Measurements from ENCODE around the gene TIMM44. TPM values are rescaled to one million over a fixed set of nuclear protein-coding genes. Genes with fewer than 3 reads are reported as not detected.

The TIMM44 gene
- polyA plus RNA-seq, 1 of the 3 experiments (the other 2 are of a cell fraction) = 49.7 TPM

GRCh38 chr19:7983286-7983950, 40.0 kb upstream of the TIMM44 start:
- ChIA-PET CTCF (interaction anchor here (3.8 kb wide), 1 partner anchor 13 kb away, joined by 18 read pairs; no protein-coding TSS in a partner anchor), POLR2A (no interaction called here)
- TF ChIP-seq EP300 (IDR thresholded peaks at IDR 0.05; ENCODE audit: borderline replicate concordance in 1 of 2, low read depth in 1 of 2, low read length in 1 of 2) (no peak), JUND (IDR thresholded peaks at IDR 0.05) (no peak), FOXJ3 (CRISPR knock-in tag; IDR thresholded peaks at IDR 0.05) (no peak), PBX3 (IDR thresholded peaks at IDR 0.05) (no peak), NFIC (IDR thresholded peaks at IDR 0.05; ENCODE audit: borderline replicate concordance) (no peak), GATA2 (CRISPR knock-in tag; IDR thresholded peaks at IDR 0.05) (no peak), RCOR1 (IDR thresholded peaks at IDR 0.05; ENCODE audit: low read length) (no peak), ZBTB33 (IDR thresholded peaks at IDR 0.05; ENCODE audit: borderline replicate concordance, low read depth) (no peak), RAD21 (IDR thresholded peaks at IDR 0.05; ENCODE audit: low read length) (no peak), EZH2phosphoT487 (IDR thresholded peaks at IDR 0.05; ENCODE audit: borderline replicate concordance, low read depth) (no peak), RXRA (IDR thresholded peaks at IDR 0.05; ENCODE audit: borderline replicate concordance, low read depth) (no peak)
- TF ChIP-seq, protein P1, sequence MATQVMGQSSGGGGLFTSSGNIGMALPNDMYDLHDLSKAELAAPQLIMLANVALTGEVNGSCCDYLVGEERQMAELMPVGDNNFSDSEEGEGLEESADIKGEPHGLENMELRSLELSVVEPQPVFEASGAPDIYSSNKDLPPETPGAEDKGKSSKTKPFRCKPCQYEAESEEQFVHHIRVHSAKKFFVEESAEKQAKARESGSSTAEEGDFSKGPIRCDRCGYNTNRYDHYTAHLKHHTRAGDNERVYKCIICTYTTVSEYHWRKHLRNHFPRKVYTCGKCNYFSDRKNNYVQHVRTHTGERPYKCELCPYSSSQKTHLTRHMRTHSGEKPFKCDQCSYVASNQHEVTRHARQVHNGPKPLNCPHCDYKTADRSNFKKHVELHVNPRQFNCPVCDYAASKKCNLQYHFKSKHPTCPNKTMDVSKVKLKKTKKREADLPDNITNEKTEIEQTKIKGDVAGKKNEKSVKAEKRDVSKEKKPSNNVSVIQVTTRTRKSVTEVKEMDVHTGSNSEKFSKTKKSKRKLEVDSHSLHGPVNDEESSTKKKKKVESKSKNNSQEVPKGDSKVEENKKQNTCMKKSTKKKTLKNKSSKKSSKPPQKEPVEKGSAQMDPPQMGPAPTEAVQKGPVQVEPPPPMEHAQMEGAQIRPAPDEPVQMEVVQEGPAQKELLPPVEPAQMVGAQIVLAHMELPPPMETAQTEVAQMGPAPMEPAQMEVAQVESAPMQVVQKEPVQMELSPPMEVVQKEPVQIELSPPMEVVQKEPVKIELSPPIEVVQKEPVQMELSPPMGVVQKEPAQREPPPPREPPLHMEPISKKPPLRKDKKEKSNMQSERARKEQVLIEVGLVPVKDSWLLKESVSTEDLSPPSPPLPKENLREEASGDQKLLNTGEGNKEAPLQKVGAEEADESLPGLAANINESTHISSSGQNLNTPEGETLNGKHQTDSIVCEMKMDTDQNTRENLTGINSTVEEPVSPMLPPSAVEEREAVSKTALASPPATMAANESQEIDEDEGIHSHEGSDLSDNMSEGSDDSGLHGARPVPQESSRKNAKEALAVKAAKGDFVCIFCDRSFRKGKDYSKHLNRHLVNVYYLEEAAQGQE (IDR thresholded peaks at IDR 0.05; ENCODE audit: low read depth, low read length) = no peak
- TF ChIP-seq, protein P2, sequence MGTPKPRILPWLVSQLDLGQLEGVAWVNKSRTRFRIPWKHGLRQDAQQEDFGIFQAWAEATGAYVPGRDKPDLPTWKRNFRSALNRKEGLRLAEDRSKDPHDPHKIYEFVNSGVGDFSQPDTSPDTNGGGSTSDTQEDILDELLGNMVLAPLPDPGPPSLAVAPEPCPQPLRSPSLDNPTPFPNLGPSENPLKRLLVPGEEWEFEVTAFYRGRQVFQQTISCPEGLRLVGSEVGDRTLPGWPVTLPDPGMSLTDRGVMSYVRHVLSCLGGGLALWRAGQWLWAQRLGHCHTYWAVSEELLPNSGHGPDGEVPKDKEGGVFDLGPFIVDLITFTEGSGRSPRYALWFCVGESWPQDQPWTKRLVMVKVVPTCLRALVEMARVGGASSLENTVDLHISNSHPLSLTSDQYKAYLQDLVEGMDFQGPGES (IDR thresholded peaks at IDR 0.05; ENCODE audit: low read depth, low read length) = no peak
- TF ChIP-seq, protein P3, sequence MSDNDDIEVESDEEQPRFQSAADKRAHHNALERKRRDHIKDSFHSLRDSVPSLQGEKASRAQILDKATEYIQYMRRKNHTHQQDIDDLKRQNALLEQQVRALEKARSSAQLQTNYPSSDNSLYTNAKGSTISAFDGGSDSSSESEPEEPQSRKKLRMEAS (IDR thresholded peaks at IDR 0.05; ENCODE audit: low read depth) = no peak
- peaks cover 7 to 81% of the 10 kb centered on the region in 2 experiments for H3K36me3 ChIP-seq (replicated peaks in 1 of 2; ENCODE audit: control insufficient read depth in 1 of 2, insufficient read depth in 2 of 2, low read length in 1 of 2)
- H4K20me1 ChIP-seq (ENCODE audit: insufficient read depth) = peaks cover 67% of the 10 kb centered on the region
- H3K4me3 ChIP-seq (ENCODE audit: low read depth in 2 of 2, low read length in 1 of 2) = no peak overlapping the region
- H3K4me2 ChIP-seq = no peak overlapping the region
- no peak overlapping the region for H2AFZ ChIP-seq (ENCODE audit: low read depth)
- no peak overlapping the region for H3K9ac ChIP-seq
- H3K4me1 ChIP-seq (ENCODE audit: control insufficient read depth in 1 of 2, insufficient read depth in 2 of 2, low read depth in 1 of 2, low read length in 1 of 2) = peaks cover 0 to 11% of the 10 kb centered on the region in 2 experiments; a peak in 2 of 4 replicates
- no peaks in the 10 kb centered on the region for H3K9me2 ChIP-seq
- DNase-seq = no peak
- no peak overlapping the region for H3K27ac ChIP-seq (ENCODE audit: low read depth in 2 of 2, low read length in 1 of 2)
- H3K9me3 ChIP-seq = no peaks in the 10 kb centered on the region
- no peaks in the 10 kb centered on the region for H3K27me3 ChIP-seq (ENCODE audit: insufficient read depth)
- WGBS (ENCODE audit: low lambda C conversion rate) = 92% methylated on average over 14 of the region's 18 CpGs
- H3F3A ChIP-seq (replicated peaks; ENCODE audit: insufficient read depth) = no peaks in the 10 kb centered on the region
- H3K79me2 ChIP-seq (ENCODE audit: insufficient read depth) = peaks cover 67% of the 10 kb centered on the region

All from SK-N-SH (cell line).